ENCODE data around the gene BORCS8.
"Not testable (repeated sequence)": the region's sequence is repeated elsewhere in the genome, so short reads cannot be mapped to it uniquely, and the experiment has no call there.

The BORCS8 gene

DNA sequence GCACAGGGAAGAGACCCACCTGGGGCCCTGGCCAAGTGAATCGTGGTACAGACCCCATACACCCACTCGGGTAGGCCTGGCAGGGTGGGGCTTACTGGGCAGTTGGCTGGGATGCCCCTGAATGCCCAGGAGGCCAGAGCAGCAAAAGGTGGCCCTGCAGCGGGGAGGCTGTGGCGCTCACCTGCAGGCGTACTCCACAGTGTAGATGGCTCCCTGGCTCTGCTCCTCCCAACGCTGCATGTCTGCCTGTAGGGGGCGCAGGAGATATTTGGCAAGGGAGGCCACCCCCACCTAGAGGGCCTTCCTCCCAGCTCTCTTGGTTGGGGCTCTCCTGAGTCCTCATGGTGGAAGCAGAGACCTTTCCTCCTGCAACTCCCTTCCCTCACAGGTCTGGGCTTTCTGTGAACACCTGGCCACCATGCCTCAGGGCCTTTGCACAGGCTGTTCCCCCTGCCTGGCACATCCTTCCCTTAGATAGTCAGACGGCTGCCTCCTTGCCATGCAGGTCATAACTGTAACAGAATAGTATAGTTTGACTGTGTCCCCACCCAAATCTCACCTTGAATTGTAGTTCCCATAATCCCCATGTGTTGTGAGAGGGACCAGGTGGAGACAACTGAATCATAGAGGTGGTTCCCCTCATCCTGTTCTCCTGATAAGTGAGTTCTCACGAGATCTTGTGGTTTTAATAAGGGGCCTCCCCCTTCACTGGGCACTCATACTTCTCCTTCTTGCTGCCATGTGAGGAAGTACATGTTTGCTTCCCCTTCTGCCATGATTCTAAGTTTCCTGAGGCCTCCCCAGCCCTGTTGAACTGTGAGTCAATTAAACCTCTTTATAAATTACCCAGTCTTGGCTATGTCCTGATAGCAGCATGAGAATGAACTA, 5.9 kb downstream of the BORCS8 start:
- Histone ChIP-seq H3K4me1 (ENCODE audit: control insufficient read depth, insufficient read depth, low read length, poor library complexity, severe bottlenecking) (peaks cover 8% of the 10 kb centered on the region), H3K27ac (ENCODE audit: insufficient read depth, low read length, poor library complexity, severe bottlenecking) (no peak overlapping the region), H3K36me3 (ENCODE audit: control insufficient read depth, insufficient read depth, low read length) (peaks cover 16% of the 10 kb centered on the region), H3K27me3 (replicated peaks; ENCODE audit: control insufficient read depth, insufficient read depth, low read length, poor library complexity, severe bottlenecking) (no peaks in the 10 kb centered on the region), H3K9me3 (ENCODE audit: control insufficient read depth, low read length) (no peaks in the 10 kb centered on the region), H3K4me3 (ENCODE audit: insufficient read depth, low read depth, low read length, poor library complexity, severe bottlenecking) (no peak overlapping the region)
- peak; percentile 22 to 54 (median 30) for DNase-seq

GRCh38 chr19:19181488-19181998, 10.4 kb downstream of the BORCS8 start:
- H3K36me3 ChIP-seq (ENCODE audit: control insufficient read depth, insufficient read depth, low read length): peaks cover 24% of the 10 kb centered on the region
- H3K9me3 ChIP-seq (ENCODE audit: control insufficient read depth, low read length): no peaks in the 10 kb centered on the region
- H3K4me1 ChIP-seq (ENCODE audit: control insufficient read depth, insufficient read depth, low read length, poor library complexity, severe bottlenecking): no peaks in the 10 kb centered on the region
- no peak for DNase-seq
- H3K27ac ChIP-seq (ENCODE audit: insufficient read depth, low read length, poor library complexity, severe bottlenecking): no peak overlapping the region
- H3K27me3 ChIP-seq (replicated peaks; ENCODE audit: control insufficient read depth, insufficient read depth, low read length, poor library complexity, severe bottlenecking): no peaks in the 10 kb centered on the region
- no peak overlapping the region for H3K4me3 ChIP-seq (ENCODE audit: insufficient read depth, low read depth, low read length, poor library complexity, severe bottlenecking)

DNA sequence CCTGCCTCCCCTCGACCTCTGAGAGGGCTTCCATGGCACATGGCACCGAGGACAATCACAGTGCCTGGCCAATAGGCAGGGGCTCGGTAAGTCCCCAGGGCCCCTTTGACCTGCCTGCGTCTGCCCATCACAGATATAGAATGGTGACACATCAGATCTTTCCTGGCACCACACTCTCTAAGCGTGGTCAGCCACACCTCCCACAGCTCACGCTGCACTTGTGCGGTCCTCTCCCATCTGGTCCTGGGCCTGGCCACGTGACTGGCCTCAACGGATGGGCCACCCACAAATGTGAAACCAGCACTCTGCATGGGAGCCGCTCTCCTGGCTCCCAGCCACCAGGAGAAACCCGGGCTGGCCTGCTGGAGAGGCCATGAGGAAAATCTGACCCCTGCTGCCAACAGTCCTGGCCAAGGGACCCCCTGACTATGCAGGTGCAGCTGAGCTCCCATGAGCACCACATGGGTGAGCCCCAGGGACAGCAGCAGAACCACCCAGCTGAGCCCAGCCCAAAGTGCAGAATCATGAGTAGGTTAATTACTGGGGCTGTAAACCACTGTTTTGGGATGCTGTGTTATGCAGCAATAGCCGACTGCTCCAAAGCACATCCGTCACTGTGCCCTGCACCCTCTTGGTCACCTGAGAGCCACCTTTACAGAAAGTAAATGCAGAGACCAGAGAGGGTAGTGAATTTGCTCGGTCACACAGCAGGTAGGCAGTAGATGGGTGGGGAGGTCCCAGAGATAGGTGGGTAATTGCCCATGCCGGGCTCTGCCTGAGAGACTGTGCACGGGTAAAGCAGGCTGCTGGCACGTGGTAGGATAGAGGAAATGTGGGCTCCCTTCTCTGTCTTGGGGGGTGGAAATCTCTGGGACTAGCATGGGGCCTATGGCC, 12.2 kb downstream of the BORCS8 start:
- no peak overlapping the region for H3K4me3 ChIP-seq (ENCODE audit: insufficient read depth, low read depth, low read length, poor library complexity, severe bottlenecking)
- no peak overlapping the region for H3K27ac ChIP-seq (ENCODE audit: insufficient read depth, low read length, poor library complexity, severe bottlenecking)
- no peaks in the 10 kb centered on the region for H3K4me1 ChIP-seq (ENCODE audit: control insufficient read depth, insufficient read depth, low read length, poor library complexity, severe bottlenecking)
- no peaks in the 10 kb centered on the region for H3K9me3 ChIP-seq (ENCODE audit: control insufficient read depth, low read length)
- no peak for DNase-seq
- no peaks in the 10 kb centered on the region for H3K27me3 ChIP-seq (replicated peaks; ENCODE audit: control insufficient read depth, insufficient read depth, low read length, poor library complexity, severe bottlenecking)
- peaks cover 18% of the 10 kb centered on the region for H3K36me3 ChIP-seq (ENCODE audit: control insufficient read depth, insufficient read depth, low read length)

DNA sequence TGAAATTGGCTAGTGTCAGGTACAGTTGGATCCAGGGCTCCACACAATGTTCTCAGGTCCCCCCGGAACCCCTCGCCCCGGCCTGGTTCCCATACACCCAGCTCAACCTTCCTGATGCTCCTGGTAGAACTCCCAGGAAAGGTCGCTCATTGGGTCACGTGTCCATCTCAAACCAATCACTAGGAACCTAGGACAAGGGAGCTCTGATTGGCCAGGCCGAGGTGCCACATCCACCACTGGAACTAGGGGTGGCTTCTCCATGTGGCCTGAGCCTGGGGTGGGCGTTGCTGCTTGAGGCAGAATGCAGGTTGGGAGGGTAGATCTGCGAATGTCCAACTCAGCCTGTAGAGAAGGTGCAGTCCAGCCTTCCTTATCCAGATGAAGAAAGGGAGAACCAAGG, 15.0 kb downstream of the BORCS8 start:
- DNase-seq: no peak
- Histone ChIP-seq H3K4me1 (ENCODE audit: control insufficient read depth, insufficient read depth, low read length, poor library complexity, severe bottlenecking) (no peaks in the 10 kb centered on the region), H3K4me3 (ENCODE audit: insufficient read depth, low read depth, low read length, poor library complexity, severe bottlenecking) (no peak overlapping the region), H3K36me3 (ENCODE audit: control insufficient read depth, insufficient read depth, low read length) (peaks cover 12% of the 10 kb centered on the region), H3K27ac (ENCODE audit: insufficient read depth, low read length, poor library complexity, severe bottlenecking) (no peak overlapping the region), H3K9me3 (ENCODE audit: control insufficient read depth, low read length) (no peaks in the 10 kb centered on the region), H3K27me3 (replicated peaks; ENCODE audit: control insufficient read depth, insufficient read depth, low read length, poor library complexity, severe bottlenecking) (no peaks in the 10 kb centered on the region)

- not testable (repeated sequence) for H3K4me3 ChIP-seq (ENCODE audit: insufficient read depth, low read depth, low read length, poor library complexity, severe bottlenecking); H3K27me3 ChIP-seq (replicated peaks; ENCODE audit: control insufficient read depth, insufficient read depth, low read length, poor library complexity, severe bottlenecking); H3K36me3 ChIP-seq (ENCODE audit: control insufficient read depth, insufficient read depth, low read length); DNase-seq; H3K27ac ChIP-seq (ENCODE audit: insufficient read depth, low read length, poor library complexity, severe bottlenecking); H3K9me3 ChIP-seq (ENCODE audit: control insufficient read depth, low read length)
- peaks cover 12% of the 10 kb centered on the region for H3K4me1 ChIP-seq (ENCODE audit: control insufficient read depth, insufficient read depth, low read length, poor library complexity, severe bottlenecking)
Observed at GRCh38 chr19:19173243-19173642, 18.7 kb downstream of the BORCS8 start.

- Histone ChIP-seq H3K4me1 (ENCODE audit: control insufficient read depth, insufficient read depth, low read length, poor library complexity, severe bottlenecking) (peaks cover 12% of the 10 kb centered on the region), H3K36me3 (ENCODE audit: control insufficient read depth, insufficient read depth, low read length) (no peaks in the 10 kb centered on the region), H3K27me3 (replicated peaks; ENCODE audit: control insufficient read depth, insufficient read depth, low read length, poor library complexity, severe bottlenecking) (no peaks in the 10 kb centered on the region), H3K9me3 (ENCODE audit: control insufficient read depth, low read length) (no peaks in the 10 kb centered on the region), H3K27ac (ENCODE audit: insufficient read depth, low read length, poor library complexity, severe bottlenecking) (no peak overlapping the region), H3K4me3 (ENCODE audit: insufficient read depth, low read depth, low read length, poor library complexity, severe bottlenecking) (no peak overlapping the region)
- no peak for DNase-seq
Observed at GRCh38 chr19:19171821-19172532, 20.0 kb downstream of the BORCS8 start.

- peaks cover 12% of the 10 kb centered on the region for H3K4me1 ChIP-seq (ENCODE audit: control insufficient read depth, insufficient read depth, low read length, poor library complexity, severe bottlenecking)
- DNase-seq: no peak
- no peaks in the 10 kb centered on the region for H3K36me3 ChIP-seq (ENCODE audit: control insufficient read depth, insufficient read depth, low read length)
- H3K4me3 ChIP-seq (ENCODE audit: insufficient read depth, low read depth, low read length, poor library complexity, severe bottlenecking): no peak overlapping the region
- no peaks in the 10 kb centered on the region for H3K27me3 ChIP-seq (replicated peaks; ENCODE audit: control insufficient read depth, insufficient read depth, low read length, poor library complexity, severe bottlenecking)
- no peak overlapping the region for H3K27ac ChIP-seq (ENCODE audit: insufficient read depth, low read length, poor library complexity, severe bottlenecking)
- no peaks in the 10 kb centered on the region for H3K9me3 ChIP-seq (ENCODE audit: control insufficient read depth, low read length)
Observed at GRCh38 chr19:19170873-19171672, 20.9 kb downstream of the BORCS8 start.

- Histone ChIP-seq H3K36me3 (ENCODE audit: control insufficient read depth, insufficient read depth, low read length) (peaks cover 1% of the 10 kb centered on the region), H3K4me1 (ENCODE audit: control insufficient read depth, insufficient read depth, low read length, poor library complexity, severe bottlenecking) (peaks cover 12% of the 10 kb centered on the region), H3K27ac (ENCODE audit: insufficient read depth, low read length, poor library complexity, severe bottlenecking) (no peak within 1 kb of the TSS), H3K27me3 (replicated peaks; ENCODE audit: control insufficient read depth, insufficient read depth, low read length, poor library complexity, severe bottlenecking) (no peaks in the 10 kb centered on the region), H3K4me3 (ENCODE audit: insufficient read depth, low read depth, low read length, poor library complexity, severe bottlenecking) (peak within 1 kb of the TSS; percentile 35), H3K9me3 (ENCODE audit: control insufficient read depth, low read length) (no peaks in the 10 kb centered on the region)
- DNase-seq: peak; percentile 44 to 69 (median 63)
Observed at GRCh38 chr19:19170053-19170872, 21.7 kb downstream of the BORCS8 start, which contains the start of gene MEF2B. Gene MEF2B (minus strand): TSS chr19:19170263. CDS start chr19:19150735, 19,528 bp downstream.
